Tibial nerve (tissue), 3 donors: ENCODE data around the gene CYP2C9.

Source experiments
- POLR2A ChIP-seq, 2 donors: fragments of 450-650 bp; IDR thresholded peaks; one replicate each; pipeline ENCODE4 v1.6.1; 2017; ENCODE audit warnings: antibody characterized with exemption in 2 of 2, mild to moderate bottlenecking in 2 of 2, moderate library complexity in 2 of 2
- TF ChIP-seq, protein P1 (sequence below), 5 experiments: fragments of 200-600 bp in 3 of 5; fragments of 450-650 bp in 2 of 5; sonication (generic) in 3 of 5; IDR thresholded peaks; one replicate each; pipeline ENCODE4 v1.5.1; 2016 to 2019; ENCODE audit warnings: antibody characterized with exemption in 5 of 5, mild to moderate bottlenecking in 3 of 5, moderate library complexity in 2 of 5

- TF ChIP-seq, protein P1, sequence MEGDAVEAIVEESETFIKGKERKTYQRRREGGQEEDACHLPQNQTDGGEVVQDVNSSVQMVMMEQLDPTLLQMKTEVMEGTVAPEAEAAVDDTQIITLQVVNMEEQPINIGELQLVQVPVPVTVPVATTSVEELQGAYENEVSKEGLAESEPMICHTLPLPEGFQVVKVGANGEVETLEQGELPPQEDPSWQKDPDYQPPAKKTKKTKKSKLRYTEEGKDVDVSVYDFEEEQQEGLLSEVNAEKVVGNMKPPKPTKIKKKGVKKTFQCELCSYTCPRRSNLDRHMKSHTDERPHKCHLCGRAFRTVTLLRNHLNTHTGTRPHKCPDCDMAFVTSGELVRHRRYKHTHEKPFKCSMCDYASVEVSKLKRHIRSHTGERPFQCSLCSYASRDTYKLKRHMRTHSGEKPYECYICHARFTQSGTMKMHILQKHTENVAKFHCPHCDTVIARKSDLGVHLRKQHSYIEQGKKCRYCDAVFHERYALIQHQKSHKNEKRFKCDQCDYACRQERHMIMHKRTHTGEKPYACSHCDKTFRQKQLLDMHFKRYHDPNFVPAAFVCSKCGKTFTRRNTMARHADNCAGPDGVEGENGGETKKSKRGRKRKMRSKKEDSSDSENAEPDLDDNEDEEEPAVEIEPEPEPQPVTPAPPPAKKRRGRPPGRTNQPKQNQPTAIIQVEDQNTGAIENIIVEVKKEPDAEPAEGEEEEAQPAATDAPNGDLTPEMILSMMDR (IDR thresholded peaks at IDR 0.05): no peak
- TF ChIP-seq POLR2A (IDR thresholded peaks at IDR 0.05): no peak
Measured at GRCh38 chr10:94936721-94937120, 1.7 kb upstream of the CYP2C9 start.
